Measurements from ENCODE around the gene BCL11A.

The BCL11A gene

DNA sequence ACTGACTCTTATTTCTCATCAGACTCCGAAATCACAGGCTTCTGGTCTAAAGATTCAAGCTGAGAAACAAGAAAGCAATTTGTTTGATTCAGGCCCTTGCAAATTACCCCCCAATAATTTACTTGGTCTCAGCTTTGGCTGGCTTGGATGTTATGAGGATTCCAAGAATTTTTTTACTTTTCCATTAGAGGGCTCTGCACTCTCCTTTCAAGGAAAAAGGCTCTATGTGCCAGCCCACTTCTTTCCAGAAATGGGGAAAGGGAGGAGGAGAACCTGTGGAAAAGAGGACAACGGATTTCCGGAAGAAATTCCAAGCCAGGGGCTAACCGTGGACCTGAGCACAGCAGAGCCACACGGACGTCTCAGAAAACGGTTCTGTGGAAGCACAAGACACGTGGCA is 44.4 kb downstream of the BCL11A start:
- DNase-seq (ENCODE audit: low read depth in 2 of 2, low spot score in 1 of 2) = no peak

DNA sequence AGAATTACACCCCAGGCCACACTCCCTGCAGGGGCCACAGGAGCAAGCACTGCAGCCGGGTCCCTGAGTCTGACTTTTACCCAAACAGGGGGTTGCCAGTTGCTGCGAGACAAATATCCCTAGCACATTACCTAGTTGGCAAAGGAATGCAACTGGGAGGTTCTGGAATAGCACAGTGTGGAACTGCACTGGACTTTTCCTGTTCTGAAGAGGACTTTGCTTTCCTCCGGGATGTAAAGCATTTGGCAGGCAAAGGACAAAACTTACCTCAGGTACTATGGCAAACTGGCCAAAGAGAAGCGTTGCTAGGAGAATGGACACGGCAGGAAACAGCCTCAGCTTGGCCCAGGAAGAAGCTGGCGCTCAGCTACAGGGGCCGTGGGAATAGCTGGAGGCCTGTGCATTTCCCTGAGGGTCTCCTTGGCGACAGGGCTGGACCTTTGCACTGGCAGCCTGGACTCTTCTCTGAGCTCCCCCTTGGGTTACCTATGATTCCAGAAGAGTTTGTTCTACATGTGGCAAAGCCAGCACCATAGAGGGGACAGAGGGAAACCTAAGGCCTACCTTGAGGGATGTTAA is 45.0 kb downstream of the BCL11A start:
- DNase-seq (ENCODE audit: low read depth in 2 of 2, low spot score in 1 of 2) = no peak

GRCh38 chr2:60507211-60507965 is 46.1 kb downstream of the BCL11A start:
- no peak for DNase-seq (ENCODE audit: low read depth in 2 of 2, low spot score in 1 of 2)

DNA sequence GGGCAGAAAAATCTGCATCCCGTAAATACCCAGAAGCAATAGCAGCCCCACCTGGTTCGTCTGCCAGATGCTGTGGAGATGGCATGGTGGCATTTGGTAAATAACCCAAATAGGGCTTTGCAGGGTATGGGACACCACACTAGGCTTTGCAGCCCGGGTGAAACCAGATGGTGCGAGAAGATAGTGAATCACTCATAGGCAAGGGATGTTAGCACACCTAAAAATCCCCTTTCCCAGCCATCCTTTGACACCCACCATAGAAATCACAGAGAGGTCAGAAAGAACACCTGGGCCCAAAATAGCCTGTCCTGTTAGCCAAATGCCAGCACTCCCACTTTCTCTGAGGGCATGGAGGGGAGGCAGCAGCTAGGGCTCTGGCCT is 47.6 kb downstream of the BCL11A start:
- DNase-seq (ENCODE audit: low read depth in 2 of 2, low spot score in 1 of 2) = no peak

GRCh38 chr2:60505240-60505879 is 48.1 kb downstream of the BCL11A start:
- DNase-seq (ENCODE audit: low read depth in 2 of 2, low spot score in 1 of 2) = no peak

GRCh38 chr2:60504049-60504448 is 49.4 kb downstream of the BCL11A start:
- no peak for DNase-seq (ENCODE audit: low read depth in 2 of 2, low spot score in 1 of 2)

GRCh38 chr2:60502144-60502543 is 51.3 kb downstream of the BCL11A start:
- DNase-seq (ENCODE audit: low read depth in 2 of 2, low spot score in 1 of 2) = no peak

DNA sequence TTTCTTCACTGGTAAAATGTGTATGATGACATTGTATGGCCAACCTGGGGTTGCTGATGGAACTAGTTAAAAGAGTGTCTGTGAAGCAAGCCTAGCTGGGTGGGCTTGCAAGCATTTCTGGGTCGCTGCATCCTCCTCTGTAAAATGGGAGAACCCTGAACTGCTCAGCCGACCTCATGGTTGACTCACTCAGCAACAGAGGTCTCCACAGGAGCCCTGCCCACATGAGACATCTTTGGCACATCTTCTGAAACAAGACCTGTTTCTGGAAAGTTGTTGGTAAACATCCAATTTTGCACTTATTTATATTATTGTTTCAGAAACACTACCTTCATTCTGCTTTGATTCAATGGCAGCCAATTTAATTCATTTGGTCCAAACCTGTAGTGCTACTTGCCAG is 52.6 kb downstream of the BCL11A start:
- no peak for DNase-seq (ENCODE audit: low read depth in 2 of 2, low spot score in 1 of 2)

DNA sequence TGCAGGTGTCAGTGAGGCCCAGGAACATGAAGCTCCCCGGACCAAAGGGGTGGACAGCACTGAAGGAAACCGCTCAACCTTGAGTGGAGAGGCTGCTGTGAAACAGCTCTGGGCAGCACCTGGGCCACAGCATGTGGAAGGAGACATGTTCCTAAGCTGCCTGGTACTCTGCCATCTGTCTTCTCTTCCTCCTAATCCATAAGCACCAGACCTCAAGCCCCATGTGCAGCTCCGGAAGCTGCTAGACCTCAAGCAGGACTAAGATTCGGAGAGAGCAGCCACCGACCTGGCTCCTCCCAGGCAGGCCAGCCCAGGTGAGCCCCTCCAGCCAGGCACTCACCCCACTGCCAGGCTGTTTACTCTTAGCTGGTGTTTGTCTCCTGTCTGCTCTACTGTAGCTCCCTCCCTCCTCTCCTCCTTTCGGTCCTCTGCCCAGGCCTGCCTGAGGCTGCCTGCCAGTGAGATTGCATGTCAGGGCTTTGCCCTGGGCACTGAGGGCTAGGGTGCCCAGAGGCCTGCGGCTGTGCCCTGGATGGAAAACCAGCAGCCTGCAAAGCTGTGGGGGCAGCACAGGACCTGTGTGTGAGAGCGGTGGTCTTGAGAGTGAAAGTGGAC is 53.7 kb downstream of the BCL11A start:
- DNase-seq (ENCODE audit: low read depth in 2 of 2, low spot score in 1 of 2) = no peak

- no peak for DNase-seq (ENCODE audit: low read depth in 2 of 2, low spot score in 1 of 2)
These were observed 54.5 kb downstream of the BCL11A start for GRCh38 chr2:60498816-60499429.

DNA sequence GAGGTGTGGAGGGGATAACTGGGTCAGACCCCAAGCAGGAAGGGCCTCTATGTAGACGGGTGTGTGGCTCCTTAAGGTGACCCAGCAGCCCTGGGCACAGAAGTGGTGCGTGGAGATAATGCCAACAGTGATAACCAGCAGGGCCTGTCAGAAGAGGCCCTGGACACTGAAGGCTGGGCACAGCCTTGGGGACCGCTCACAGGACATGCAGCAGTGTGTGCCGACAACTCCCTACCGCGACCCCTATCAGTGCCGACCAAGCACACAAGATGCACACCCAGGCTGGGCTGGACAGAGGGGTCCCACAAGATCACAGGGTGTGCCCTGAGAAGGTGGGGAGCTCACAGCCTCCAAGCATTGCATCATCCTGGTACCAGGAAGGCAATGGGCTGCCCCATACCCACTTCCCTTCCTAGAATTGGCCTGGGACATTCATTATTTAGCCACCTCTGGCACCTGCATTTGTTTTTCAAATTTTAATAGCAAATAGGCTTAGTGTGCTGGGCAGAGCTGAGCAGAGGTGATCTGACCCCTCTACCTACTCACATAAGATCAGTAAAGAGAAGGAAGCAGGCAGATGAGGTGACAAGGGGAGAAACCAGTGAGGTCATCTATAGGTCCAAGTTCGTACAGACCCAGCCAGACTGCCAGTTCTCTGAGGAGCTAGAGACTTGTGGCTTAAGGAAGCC is 55.2 kb downstream of the BCL11A start:
- DNase-seq (ENCODE audit: low read depth in 2 of 2, low spot score in 1 of 2) = no peak

DNA sequence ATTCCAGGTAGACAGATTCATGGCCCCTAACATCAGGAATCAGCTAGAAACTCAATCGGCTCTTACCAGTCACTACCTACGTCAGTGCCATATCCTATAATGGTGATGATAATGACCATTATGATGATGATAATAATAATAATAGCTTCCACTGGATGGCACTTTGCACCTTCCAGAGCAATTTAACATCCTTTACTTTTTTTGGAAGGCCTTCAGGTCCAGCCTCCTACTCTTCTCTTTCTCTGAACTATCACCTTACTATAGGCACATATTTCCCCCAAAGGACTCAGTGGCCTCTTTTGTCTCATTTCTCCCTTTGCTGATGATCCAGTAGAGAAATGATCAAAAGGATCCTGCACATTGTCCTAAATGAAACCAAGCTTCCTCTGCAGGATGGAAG is 56.0 kb downstream of the BCL11A start:
- DNase-seq (ENCODE audit: low read depth in 2 of 2, low spot score in 1 of 2) = no peak

- no peak for DNase-seq (ENCODE audit: low read depth in 2 of 2, low spot score in 1 of 2)
These were observed 56.5 kb downstream of the BCL11A start for GRCh38 chr2:60496956-60497355.

DNA sequence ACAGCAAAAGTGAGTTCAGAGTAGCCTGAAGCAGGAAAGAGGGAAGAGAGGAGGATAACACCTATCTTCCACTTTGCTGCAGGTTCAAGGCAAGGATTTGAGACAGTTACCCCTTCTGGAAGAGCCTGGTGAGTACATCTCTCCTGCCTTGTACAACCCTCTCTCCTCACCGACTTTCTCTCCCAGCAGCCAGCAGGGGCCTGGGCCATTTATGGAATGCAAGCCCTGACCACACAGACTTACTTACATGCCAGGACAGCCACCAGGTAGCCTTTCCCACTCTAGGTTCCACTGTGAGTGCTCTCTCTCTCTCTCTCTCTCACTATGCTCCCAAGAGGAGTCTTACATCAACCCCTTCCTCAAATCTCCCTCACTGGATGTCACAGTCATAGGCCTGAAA is 57.0 kb downstream of the BCL11A start:
- DNase-seq (ENCODE audit: low read depth in 2 of 2, low spot score in 1 of 2) = no peak

DNA sequence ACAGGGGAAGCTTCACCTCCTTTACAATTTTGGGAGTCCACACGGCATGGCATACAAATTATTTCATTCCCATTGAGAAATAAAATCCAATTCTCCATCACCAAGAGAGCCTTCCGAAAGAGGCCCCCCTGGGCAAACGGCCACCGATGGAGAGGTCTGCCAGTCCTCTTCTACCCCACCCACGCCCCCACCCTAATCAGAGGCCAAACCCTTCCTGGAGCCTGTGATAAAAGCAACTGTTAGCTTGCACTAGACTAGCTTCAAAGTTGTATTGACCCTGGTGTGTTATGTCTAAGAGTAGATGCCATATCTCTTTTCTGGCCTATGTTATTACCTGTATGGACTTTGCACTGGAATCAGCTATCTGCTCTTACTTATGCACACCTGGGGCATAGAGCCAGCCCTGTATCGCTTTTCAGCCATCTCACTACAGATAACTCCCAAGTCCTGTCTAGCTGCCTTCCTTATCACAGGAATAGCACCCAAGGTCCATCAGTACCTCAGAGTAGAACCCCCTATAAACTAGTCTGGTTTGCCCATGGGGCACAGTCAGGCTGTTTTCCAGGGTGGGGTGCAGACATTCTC is 58.3 kb downstream of the BCL11A start:
- no peak for DNase-seq (ENCODE audit: low read depth in 2 of 2, low spot score in 1 of 2)

DNA sequence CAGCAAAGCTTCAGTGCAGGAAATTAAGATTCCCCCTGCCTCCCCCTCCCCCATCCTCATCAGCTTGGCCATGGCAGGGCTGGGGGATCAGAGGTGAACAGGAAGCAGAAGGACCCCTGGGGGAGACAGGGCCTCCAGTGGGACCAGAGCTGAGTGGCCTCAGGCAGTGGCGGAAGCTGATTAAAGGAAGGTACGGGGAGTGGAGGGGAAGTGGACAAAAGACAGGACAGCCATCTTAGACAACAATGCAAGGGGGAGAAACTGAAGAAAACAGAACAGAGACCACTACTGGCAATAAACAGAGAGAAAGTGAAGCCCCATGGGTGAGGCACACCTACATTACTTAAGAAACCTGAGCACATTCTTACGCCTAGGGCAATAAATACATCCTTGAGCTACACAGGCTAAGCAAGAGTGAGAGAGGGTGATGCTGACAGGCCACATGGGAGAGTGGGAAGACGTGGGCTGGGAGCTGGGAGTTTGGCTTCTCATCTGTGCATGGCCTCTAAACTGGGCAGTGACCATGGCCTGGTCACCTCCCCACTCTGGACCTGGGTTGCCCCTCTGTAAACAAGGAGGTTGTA is 59.6 kb downstream of the BCL11A start:
- no peak for DNase-seq (ENCODE audit: low read depth in 2 of 2, low spot score in 1 of 2)

- no peak for DNase-seq (ENCODE audit: low read depth in 2 of 2, low spot score in 1 of 2)
These were observed 60.9 kb downstream of the BCL11A start for GRCh38 chr2:60492548-60492947.

GRCh38 chr2:60490848-60491247 is 62.6 kb downstream of the BCL11A start:
- DNase-seq (ENCODE audit: low read depth in 2 of 2, low spot score in 1 of 2) = no peak

- no peak for DNase-seq (ENCODE audit: low read depth in 2 of 2, low spot score in 1 of 2)
These were observed 63.0 kb downstream of the BCL11A start for GRCh38 chr2:60490441-60490840.

DNA sequence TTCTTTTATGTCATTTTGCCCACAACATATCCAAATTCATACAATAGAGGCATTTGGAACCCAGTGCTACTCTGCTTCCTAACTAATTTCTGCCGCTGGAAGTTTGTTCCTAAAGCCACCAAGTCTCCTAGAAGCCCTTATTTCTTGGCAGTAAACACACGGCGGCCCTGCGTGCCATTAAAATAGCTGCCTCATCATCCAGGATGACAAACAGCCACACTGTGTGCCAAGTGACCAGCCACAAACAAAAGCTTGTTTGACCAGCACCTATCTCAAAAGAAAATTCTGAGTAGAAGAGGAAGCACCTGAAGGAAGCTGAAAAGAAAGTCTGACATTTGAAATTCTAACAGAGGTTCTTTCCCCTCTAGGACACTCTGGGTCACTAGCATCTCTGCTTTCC is 64.2 kb downstream of the BCL11A start:
- DNase-seq (ENCODE audit: low read depth in 2 of 2, low spot score in 1 of 2) = no peak
